ENCODE measurements around the gene CAMKMT. TPM values are rescaled to one million over a fixed set of nuclear protein-coding genes. Genes with fewer than 3 reads are reported as not detected.

CAMKMT gene
- polyA plus RNA-seq, 3 donors, result 4.7 to 7.8 (median 7.0) TPM

- TF ChIP-seq CTCF (IDR thresholded peaks at IDR 0.05), result no peak
- intact Hi-C loops (cut with micrococcal nuclease), result no loop called here
- H3K27me3 ChIP-seq (ENCODE audit: control insufficient read depth in 2 of 2, insufficient read depth in 2 of 2, low read length in 2 of 2), result no peaks in the 10 kb centered on the region
- no peaks in the 10 kb centered on the region for H4K20me1 ChIP-seq (ENCODE audit: insufficient read depth, low read length)
- peaks cover 1 to 9% of the 10 kb centered on the region in 2 donors for H3K9me3 ChIP-seq (replicated peaks in 1 of 2; ENCODE audit: control insufficient read depth in 1 of 2, insufficient read depth in 1 of 2, low read length in 2 of 2)
- H3K36me3 ChIP-seq (replicated peaks in 1 of 2; ENCODE audit: control insufficient read depth in 1 of 2, insufficient read depth in 2 of 2, low read length in 2 of 2), result peaks cover 16 to 53% of the 10 kb centered on the region in 2 donors
- Mint-ChIP-seq H3K4me3 (no peak overlapping the region), H3K27me3 (ENCODE audit: low read depth in 3 of 3) (no peaks in the 10 kb centered on the region), H3K4me1 (peaks cover 5% of the 10 kb centered on the region), H3K9me3 (peaks cover 2 to 12% (median 9%) of the 10 kb centered on the region in 7 donors), H3K27ac (peak overlapping the region in 1 of 7 donors; percentile 1), H3K36me3 (peaks cover 50 to 59% of the 10 kb centered on the region in 2 donors)
- H3K79me2 ChIP-seq (ENCODE audit: insufficient read depth, low read length), result no peaks in the 10 kb centered on the region
- H3K4me1 ChIP-seq (ENCODE audit: control insufficient read depth in 1 of 2, insufficient read depth in 2 of 2, low read length in 2 of 2), result no peaks in the 10 kb centered on the region
- no peak overlapping the region for H2AFZ ChIP-seq (ENCODE audit: insufficient read depth, low read depth, low read length, poor library complexity, severe bottlenecking)
- H3K4me2 ChIP-seq (replicated peaks; ENCODE audit: extremely low read depth, low read length, poor library complexity, severe bottlenecking), result no peak overlapping the region
- no peak overlapping the region for H3K4me3 ChIP-seq (replicated peaks in 1 of 3; ENCODE audit: low read depth in 2 of 3, low read length in 3 of 3)
- no peak overlapping the region for H3K9ac ChIP-seq (ENCODE audit: insufficient read depth, low read length, poor library complexity, severe bottlenecking)
- no peak overlapping the region for H3K27ac ChIP-seq (ENCODE audit: low read depth in 1 of 2, low read length in 2 of 2)
- DNase-seq, result no peak
These were observed 45.8 kb upstream of the CAMKMT start for GRCh38 chr2:44315945-44316344.

DNA sequence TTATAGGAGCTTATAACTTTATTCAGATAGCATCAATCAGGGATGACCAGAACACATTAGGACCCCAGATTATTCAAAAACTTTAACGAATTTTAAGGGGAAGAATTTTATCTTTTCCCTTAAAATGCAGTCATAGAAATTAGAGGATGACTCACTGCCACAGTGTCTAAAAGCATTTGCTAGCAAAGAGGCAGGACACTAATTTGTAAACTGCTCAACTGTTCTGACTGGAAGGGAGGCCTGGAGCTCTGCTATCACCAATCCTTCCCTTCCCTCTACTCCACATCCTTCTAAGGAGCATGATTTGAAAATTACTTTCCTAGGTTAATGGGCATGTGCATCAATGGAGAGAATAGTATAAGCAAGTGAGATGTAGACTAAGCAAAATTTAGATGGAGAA, 40.9 kb upstream of the CAMKMT start:
- no peak for DNase-seq
- H3K27me3 ChIP-seq (ENCODE audit: control insufficient read depth in 2 of 2, insufficient read depth in 2 of 2, low read length in 2 of 2), result no peaks in the 10 kb centered on the region
- no peak overlapping the region for H3K27ac ChIP-seq (ENCODE audit: low read depth in 1 of 2, low read length in 2 of 2)
- H3K4me2 ChIP-seq (replicated peaks; ENCODE audit: extremely low read depth, low read length, poor library complexity, severe bottlenecking), result no peak overlapping the region
- no peaks in the 10 kb centered on the region for H3K4me1 Mint-ChIP-seq
- no peak overlapping the region for H2AFZ ChIP-seq (ENCODE audit: insufficient read depth, low read depth, low read length, poor library complexity, severe bottlenecking)
- no peak for TF ChIP-seq CTCF (IDR thresholded peaks at IDR 0.05)
- no peaks in the 10 kb centered on the region for H3K27me3 Mint-ChIP-seq (ENCODE audit: low read depth in 3 of 3)
- H3K4me1 ChIP-seq (ENCODE audit: control insufficient read depth in 1 of 2, insufficient read depth in 2 of 2, low read length in 2 of 2), result no peaks in the 10 kb centered on the region
- H4K20me1 ChIP-seq (ENCODE audit: insufficient read depth, low read length), result no peaks in the 10 kb centered on the region
- H3K4me3 Mint-ChIP-seq, result no peak overlapping the region
- H3K9ac ChIP-seq (ENCODE audit: insufficient read depth, low read length, poor library complexity, severe bottlenecking), result no peak overlapping the region
- WGBS (ENCODE audit: insufficient coverage), result no CpG with 5 or more reads among the region's 1 CpG
- H3K79me2 ChIP-seq (ENCODE audit: insufficient read depth, low read length), result no peaks in the 10 kb centered on the region
- no peak overlapping the region for H3K4me3 ChIP-seq (replicated peaks in 1 of 3; ENCODE audit: low read depth in 2 of 3, low read length in 3 of 3)
- H3K27ac Mint-ChIP-seq, result no peak overlapping the region
- intact Hi-C loops (cut with micrococcal nuclease), result no loop called here
- H3K36me3 ChIP-seq (replicated peaks in 1 of 2; ENCODE audit: control insufficient read depth in 1 of 2, insufficient read depth in 2 of 2, low read length in 2 of 2), result peaks cover 49 to 72% of the 10 kb centered on the region in 2 donors
- H3K9me3 Mint-ChIP-seq, result no peaks in the 10 kb centered on the region
- H3K36me3 Mint-ChIP-seq, result peaks cover 63 to 65% of the 10 kb centered on the region in 2 donors
- H3K9me3 ChIP-seq (replicated peaks in 1 of 2; ENCODE audit: control insufficient read depth in 1 of 2, insufficient read depth in 1 of 2, low read length in 2 of 2), result no peaks in the 10 kb centered on the region
